ENCODE results near the gene KDELR1.

The KDELR1 gene

DNA sequence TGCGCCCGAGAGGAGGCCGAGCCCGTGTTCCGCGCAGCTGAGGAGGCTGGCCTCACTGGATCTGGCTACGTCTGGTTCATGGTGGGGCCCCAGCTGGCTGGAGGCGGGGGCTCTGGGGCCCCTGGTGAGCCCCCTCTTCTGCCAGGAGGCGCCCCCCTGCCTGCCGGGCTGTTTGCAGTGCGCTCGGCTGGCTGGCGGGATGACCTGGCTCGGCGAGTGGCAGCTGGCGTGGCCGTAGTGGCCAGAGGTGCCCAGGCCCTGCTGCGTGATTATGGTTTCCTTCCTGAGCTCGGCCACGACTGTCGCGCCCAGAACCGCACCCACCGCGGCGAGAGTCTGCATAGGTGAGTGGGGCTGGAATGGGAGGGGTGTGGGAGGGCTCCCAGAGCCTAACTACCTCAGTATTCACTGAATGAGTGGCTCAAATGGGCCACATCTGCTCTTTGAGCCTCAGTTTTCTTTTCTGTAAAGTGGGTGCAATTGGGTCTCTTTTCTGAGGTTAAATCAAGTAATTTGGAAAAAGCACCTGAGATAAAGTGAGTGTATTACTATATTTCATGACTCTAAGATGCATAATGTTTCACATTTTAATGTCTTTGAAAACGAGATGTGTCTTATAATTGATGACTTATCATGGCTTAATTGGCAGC is 13.8 kb upstream of the KDELR1 start:
- Mint-ChIP-seq H3K4me3 (no peak overlapping the region), H3K36me3 (ENCODE audit: low read depth) (no peaks in the 10 kb centered on the region), H3K4me1 (ENCODE audit: low read depth) (peaks cover 13% of the 10 kb centered on the region), H3K27me3 (ENCODE audit: low read depth) (peaks cover 14% of the 10 kb centered on the region), H3K9me3 (no peaks in the 10 kb centered on the region), H3K27ac (no peak overlapping the region)

DNA sequence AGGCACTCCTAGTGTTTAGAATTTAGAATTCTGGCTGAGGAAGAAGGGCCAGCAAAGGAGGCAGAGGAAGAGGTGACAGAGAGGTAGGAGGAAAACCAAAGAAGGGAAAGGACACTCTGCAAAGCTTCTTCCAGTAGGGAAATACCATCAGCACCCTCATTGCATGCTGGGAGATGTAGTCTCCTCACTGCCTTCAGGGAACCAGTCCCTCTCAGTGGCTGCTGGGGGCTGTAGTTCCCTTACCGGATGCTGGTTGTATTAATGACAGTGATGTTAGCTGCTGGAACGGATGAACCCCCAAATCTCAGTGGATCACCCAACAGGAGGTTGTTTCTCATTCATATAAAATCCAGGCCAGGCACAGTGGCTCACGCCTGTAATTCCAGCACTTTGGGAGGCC is 12.3 kb upstream of the KDELR1 start:
- no peak overlapping the region for H3K27ac Mint-ChIP-seq
- H3K27me3 Mint-ChIP-seq (ENCODE audit: low read depth): peaks cover 23% of the 10 kb centered on the region
- no peak overlapping the region for H3K4me3 Mint-ChIP-seq
- peaks cover 4% of the 10 kb centered on the region for H3K9me3 Mint-ChIP-seq
- no peaks in the 10 kb centered on the region for H3K36me3 Mint-ChIP-seq (ENCODE audit: low read depth)
- H3K4me1 Mint-ChIP-seq (ENCODE audit: low read depth): peaks cover 20% of the 10 kb centered on the region

DNA sequence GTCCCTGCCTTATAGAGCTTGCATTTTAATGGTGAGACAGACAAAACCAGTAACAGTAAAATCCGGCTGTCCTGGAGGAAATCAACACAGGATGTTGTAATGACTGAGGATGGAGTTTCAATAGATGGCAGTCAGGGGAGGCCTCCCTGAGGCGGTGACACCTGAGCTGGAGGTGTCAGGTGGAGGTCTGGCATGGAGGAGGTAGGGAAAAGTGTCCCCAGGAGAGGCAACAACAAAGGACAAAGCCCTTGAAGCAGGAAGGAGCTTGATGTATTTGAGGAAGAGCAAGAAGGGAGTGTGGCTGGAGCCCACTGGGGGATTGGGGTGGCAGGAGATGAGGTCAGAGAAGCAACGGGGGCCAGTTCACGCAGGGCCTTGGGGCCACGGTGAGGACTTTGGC is 9.9 kb upstream of the KDELR1 start:
- H3K27ac Mint-ChIP-seq: no peak overlapping the region
- no peak overlapping the region for H3K4me3 Mint-ChIP-seq
- peaks cover 30% of the 10 kb centered on the region for H3K4me1 Mint-ChIP-seq (ENCODE audit: low read depth)
- H3K9me3 Mint-ChIP-seq: peaks cover 4% of the 10 kb centered on the region
- peaks cover 31% of the 10 kb centered on the region for H3K27me3 Mint-ChIP-seq (ENCODE audit: low read depth)
- peaks cover 9% of the 10 kb centered on the region for H3K36me3 Mint-ChIP-seq (ENCODE audit: low read depth)

DNA sequence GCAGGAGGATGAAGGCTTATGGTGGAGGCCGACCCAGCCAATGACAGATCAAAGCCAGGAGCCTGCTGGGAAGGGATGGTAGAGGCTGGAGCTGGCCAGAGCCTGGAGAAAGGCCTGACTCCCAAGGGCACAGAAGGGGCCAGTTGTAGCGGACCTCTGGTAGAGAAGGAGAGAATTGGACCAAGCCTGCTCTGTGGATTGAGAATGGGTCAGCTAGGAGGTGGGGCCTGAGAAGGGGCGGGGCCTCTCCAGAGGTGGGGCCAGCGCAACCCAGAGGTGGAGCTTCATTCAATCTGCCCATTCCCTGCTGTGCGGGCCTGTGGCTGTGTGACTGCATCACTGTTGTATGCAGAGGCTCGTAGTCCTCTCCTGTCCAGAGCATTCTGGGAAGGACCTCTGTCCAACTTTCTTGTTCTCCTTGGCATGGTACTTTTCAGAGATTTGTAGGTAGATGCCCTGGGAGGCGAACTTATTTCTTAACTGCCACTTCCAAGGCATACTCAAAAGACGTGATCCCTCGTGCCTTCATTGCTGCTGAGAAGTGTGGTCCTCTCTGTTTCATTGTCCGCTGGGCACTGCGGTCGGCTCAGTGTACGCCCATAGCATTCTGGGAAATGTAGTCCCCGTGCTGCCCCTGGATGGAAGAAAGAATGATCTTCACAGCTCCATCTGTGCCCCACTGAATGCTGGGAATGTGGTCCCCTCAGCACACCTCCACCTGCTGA is 8.8 kb upstream of the KDELR1 start:
- peaks cover 9% of the 10 kb centered on the region for H3K36me3 Mint-ChIP-seq (ENCODE audit: low read depth)
- H3K9me3 Mint-ChIP-seq: peaks cover 4% of the 10 kb centered on the region
- no peak overlapping the region for H3K4me3 Mint-ChIP-seq
- no peak overlapping the region for H3K27ac Mint-ChIP-seq
- peaks cover 29% of the 10 kb centered on the region for H3K4me1 Mint-ChIP-seq (ENCODE audit: low read depth)
- H3K27me3 Mint-ChIP-seq (ENCODE audit: low read depth): peaks cover 39% of the 10 kb centered on the region

DNA sequence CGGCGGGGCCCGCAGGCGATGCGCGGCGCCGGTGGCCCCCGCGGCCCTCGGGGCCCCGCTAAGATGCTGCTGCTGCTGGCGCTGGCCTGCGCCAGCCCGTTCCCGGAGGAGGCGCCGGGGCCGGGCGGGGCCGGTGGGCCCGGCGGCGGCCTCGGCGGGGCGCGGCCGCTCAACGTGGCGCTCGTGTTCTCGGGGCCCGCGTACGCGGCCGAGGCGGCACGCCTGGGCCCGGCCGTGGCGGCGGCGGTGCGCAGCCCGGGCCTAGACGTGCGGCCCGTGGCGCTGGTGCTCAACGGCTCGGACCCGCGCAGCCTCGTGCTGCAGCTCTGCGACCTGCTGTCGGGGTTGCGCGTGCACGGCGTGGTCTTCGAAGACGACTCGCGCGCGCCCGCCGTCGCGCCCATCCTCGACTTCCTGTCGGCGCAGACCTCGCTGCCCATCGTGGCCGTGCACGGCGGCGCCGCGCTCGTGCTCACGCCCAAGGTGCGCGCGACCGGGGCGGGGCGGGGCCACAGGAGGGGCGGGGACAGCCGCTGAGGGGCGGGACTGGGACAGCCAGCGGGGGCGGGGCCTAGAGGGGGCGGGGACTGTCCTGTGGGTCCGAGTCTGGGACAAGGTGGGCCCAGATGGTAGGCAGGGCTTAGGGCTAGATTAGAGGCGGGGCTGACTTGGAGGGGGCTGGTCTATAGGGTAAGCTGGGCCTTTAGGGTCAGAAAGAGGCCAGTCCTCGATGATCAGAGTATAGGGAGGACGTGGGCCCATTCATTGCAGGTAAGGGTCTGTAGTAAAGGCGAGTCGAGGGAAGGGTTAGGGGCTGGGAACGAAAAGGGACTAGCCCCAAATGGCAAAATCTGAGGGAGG is 7.3 kb upstream of the KDELR1 start:
- peaks cover 9% of the 10 kb centered on the region for H3K36me3 Mint-ChIP-seq (ENCODE audit: low read depth)

DNA sequence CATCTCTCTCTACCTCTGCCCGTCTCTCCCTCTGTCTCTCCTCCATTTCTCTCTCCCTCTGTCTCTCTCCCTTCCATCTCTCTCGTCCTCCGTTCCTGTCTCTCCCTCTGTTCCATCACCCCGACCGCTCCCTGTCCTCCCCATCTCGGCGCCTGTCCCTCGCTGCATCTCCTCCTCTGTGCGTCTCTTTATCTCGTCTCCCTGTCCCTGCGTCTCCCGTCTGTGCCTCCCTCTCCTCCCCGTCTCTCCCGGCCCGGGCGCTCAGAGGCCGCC is 6.7 kb upstream of the KDELR1 start:
- Mint-ChIP-seq H3K36me3 (ENCODE audit: low read depth) (peaks cover 9% of the 10 kb centered on the region), H3K4me3 (peak overlapping the region; percentile 91), H3K27ac (peak overlapping the region; percentile 85), H3K9me3 (peaks cover 4% of the 10 kb centered on the region), H3K27me3 (ENCODE audit: low read depth) (peaks cover 54% of the 10 kb centered on the region), H3K4me1 (ENCODE audit: low read depth) (peaks cover 28% of the 10 kb centered on the region)

More for the DNA sequence above, 7.3 kb upstream of the KDELR1 start:
- peaks cover 53% of the 10 kb centered on the region for H3K27me3 Mint-ChIP-seq (ENCODE audit: low read depth)
- peaks cover 4% of the 10 kb centered on the region for H3K9me3 Mint-ChIP-seq
- H3K4me1 Mint-ChIP-seq (ENCODE audit: low read depth): peaks cover 31% of the 10 kb centered on the region
- peak overlapping the region; percentile 29 for H3K4me3 Mint-ChIP-seq
- H3K27ac Mint-ChIP-seq: peak overlapping the region; percentile 36

DNA sequence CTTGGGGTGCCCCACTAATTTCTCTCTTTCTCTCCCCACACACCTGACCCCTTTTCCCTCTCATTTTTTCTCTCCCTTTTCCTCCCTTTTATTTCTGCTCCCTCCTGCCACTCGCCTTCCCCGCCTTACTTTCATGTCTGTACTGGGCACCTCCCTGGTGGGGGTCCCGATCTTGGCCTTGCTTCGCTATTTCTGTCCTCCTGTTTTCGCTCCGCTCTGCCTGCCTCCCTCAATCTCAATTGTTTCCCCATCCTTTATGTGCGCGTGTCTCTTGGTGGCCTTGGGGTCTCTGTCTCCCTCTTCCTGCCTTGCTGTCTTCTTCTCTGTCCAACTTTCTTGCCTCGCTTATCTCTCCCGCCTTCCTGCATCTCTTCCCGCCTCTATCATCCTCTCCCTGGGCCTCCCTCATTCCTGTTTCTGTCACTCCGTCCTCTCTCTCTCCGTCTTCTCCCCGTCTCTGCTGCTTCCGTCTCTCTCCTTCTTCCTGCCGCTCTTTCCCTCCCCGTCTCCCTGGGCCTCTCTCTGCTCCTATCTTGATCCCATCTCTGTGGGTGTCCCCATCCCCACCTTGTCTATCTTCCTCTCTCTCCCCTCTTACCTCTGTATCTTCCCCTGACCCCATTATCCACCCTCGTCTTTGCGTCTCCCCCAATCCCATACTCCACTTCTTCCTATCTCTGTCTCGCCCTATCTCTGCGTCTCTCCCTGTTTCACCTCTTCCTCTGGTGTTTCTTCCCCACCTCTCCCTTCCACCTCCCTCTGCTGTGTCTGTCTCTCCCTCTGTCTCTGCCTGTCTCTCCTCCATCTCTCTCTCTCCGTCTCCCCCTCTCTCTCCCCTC is 6.1 kb upstream of the KDELR1 start:
- Mint-ChIP-seq H3K27me3 (ENCODE audit: low read depth) (peaks cover 60% of the 10 kb centered on the region), H3K27ac (peak overlapping the region; percentile 85)

DNA sequence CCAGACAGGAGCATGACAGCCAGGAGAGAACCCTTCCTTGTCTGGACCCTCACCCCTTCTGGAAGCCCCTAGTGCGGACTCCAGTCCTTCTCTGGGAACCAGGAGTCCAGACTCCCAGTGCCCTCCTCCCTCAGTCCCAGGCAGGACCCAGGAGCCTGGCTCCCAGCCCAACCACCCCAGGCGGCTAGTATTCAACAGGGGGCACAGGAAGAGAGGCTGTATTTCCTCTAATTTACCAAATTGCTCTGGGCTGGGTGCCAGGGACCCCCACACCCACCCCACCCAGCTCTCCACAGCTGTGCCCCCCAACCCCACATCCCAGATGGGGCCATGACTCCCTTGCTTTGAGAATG is 5.4 kb upstream of the KDELR1 start:
- Mint-ChIP-seq H3K9me3 (peaks cover 4% of the 10 kb centered on the region), H3K4me1 (ENCODE audit: low read depth) (peaks cover 30% of the 10 kb centered on the region), H3K27ac (no peak overlapping the region), H3K4me3 (no peak overlapping the region), H3K36me3 (ENCODE audit: low read depth) (peaks cover 11% of the 10 kb centered on the region), H3K27me3 (ENCODE audit: low read depth) (peaks cover 62% of the 10 kb centered on the region)

More for the DNA sequence above, 6.1 kb upstream of the KDELR1 start:
- H3K36me3 Mint-ChIP-seq (ENCODE audit: low read depth): peaks cover 11% of the 10 kb centered on the region
- peak overlapping the region; percentile 91 for H3K4me3 Mint-ChIP-seq
- peaks cover 4% of the 10 kb centered on the region for H3K9me3 Mint-ChIP-seq
- H3K4me1 Mint-ChIP-seq (ENCODE audit: low read depth): peaks cover 28% of the 10 kb centered on the region

DNA sequence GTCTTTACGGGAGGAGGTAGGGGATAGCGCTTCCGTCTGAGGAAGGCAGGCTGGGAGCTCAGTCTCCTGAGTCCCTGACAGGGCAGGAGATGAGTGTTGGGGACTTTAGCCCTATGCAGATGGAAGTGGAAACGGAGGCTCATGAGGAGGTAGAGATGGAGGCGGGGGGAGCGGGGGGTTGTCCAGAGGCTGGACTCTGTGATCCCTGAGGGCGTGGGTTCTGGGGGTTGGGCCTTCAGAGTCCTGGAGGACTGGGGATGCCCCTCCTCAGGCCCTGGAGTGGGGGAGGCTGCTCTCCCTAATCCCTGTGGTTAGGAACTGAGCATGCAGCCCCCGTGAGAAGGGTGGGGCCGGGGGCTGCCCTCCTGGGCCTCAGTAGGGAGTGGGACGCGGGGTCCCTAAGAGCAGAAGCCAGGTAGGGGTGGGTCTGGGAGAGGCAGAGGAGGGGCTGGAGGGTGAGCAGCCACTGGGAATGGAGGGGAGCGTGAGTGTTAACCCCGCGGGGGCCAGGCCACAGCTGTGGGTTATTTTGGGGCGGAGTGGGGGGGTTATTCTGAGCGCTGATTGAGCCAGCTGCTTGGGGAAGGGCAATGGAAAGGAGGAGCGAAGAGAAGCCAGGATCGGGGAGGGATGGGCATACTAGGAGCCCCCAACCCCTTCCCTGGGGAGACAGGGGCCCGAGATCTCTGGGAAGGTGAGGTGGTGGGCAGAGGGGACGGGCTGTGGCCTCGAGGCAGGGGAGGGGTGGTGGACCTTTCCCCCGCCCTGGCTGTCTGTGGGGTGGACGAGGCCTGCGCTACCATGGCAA is 4.9 kb upstream of the KDELR1 start:
- peaks cover 11% of the 10 kb centered on the region for H3K36me3 Mint-ChIP-seq (ENCODE audit: low read depth)
- peaks cover 66% of the 10 kb centered on the region for H3K27me3 Mint-ChIP-seq (ENCODE audit: low read depth)
- peaks cover 4% of the 10 kb centered on the region for H3K9me3 Mint-ChIP-seq
- H3K4me3 Mint-ChIP-seq: peak overlapping the region; percentile 23
- no peak overlapping the region for H3K27ac Mint-ChIP-seq
- H3K4me1 Mint-ChIP-seq (ENCODE audit: low read depth): peaks cover 31% of the 10 kb centered on the region

DNA sequence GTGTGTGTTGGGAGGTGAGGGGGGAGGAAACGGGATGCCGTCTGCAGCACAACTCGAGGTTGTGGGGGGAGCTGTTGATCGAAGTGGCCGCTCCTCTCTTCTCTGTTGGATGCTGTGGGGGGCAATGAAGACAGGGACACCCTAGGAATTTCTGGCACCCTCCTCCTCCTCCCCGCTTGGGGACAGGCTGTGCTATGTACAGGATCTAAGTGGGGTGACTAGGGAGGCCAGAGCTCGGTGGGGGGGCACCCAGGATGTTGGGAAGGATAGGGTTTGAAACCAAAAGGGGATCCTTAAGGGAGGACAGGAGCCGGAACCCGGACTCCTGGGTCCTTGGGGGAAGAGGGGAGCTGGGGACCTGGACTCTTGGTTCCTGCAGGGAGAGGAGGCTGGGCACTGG is 4.1 kb upstream of the KDELR1 start:
- peaks cover 4% of the 10 kb centered on the region for H3K9me3 Mint-ChIP-seq

DNA sequence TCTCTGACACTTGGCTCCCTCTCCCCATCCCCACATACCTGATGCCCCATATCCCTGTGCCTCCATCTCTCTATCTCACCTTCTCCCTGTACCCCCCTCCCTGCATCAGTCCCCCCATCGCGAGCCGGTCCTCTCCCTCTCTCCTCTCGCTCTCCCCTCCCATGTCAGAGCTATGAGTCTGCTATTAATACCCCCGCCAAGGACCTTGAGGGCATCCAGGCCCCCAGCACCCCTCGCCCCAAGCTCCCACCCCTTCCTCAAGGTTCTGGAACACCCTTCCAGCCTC is 3.8 kb upstream of the KDELR1 start:
- Mint-ChIP-seq H3K4me3 (no peak overlapping the region), H3K27me3 (ENCODE audit: low read depth) (peaks cover 66% of the 10 kb centered on the region), H3K4me1 (ENCODE audit: low read depth) (peaks cover 29% of the 10 kb centered on the region)

More for the DNA sequence above, 4.1 kb upstream of the KDELR1 start:
- Mint-ChIP-seq H3K4me3 (no peak overlapping the region), H3K27me3 (ENCODE audit: low read depth) (peaks cover 66% of the 10 kb centered on the region), H3K36me3 (ENCODE audit: low read depth) (peaks cover 11% of the 10 kb centered on the region), H3K27ac (no peak overlapping the region), H3K4me1 (ENCODE audit: low read depth) (peaks cover 28% of the 10 kb centered on the region)

DNA sequence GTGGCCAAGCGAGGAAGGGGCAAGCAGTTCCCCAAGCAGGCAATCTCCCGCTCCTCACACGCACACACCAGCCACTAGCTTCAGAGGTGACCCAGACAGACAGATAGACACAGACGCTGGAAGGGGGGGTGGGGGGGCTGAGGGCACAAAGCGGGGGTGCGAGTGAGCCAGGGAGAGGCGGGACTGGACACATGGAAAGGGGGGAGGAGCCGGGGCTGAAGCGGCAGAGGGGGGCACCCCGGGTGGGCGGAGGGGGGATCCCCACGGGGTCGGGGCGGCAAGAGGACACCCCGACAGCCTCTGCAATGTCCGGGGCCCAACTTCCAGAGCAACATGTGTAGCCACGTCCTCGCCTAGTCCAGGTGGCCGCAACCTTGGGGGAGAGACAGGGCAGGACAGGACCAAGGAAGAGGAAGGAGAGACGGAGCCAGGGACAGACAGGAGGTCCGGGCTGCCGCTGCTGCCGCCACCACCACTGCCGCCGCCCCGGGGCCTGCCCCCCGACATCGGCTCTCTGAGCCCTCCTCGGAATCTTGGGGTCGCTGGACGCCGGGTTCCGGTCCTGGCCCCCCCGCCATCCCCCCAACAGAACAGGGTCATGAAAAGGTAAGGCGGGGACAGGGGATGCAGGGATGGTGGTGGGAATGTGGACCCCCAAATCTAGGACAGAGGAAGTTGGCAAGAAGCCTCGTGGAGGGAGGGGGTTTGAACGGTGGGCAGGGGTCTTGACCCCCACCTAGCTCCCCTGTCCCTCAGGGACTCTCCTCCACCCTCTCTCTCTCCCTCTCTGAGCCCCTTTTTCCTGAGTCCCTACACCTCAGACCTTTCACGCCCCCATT is 3.2 kb upstream of the KDELR1 start:
- H3K36me3 Mint-ChIP-seq (ENCODE audit: low read depth): peaks cover 11% of the 10 kb centered on the region
- peak overlapping the region; percentile 49 for H3K27ac Mint-ChIP-seq
- H3K9me3 Mint-ChIP-seq: peaks cover 2% of the 10 kb centered on the region
- H3K4me1 Mint-ChIP-seq (ENCODE audit: low read depth): peaks cover 28% of the 10 kb centered on the region
- peaks cover 65% of the 10 kb centered on the region for H3K27me3 Mint-ChIP-seq (ENCODE audit: low read depth)
- no peak overlapping the region for H3K4me3 Mint-ChIP-seq

More for the DNA sequence above, 3.8 kb upstream of the KDELR1 start:
- Mint-ChIP-seq H3K27ac (peak overlapping the region; percentile 49), H3K36me3 (ENCODE audit: low read depth) (peaks cover 11% of the 10 kb centered on the region), H3K9me3 (peaks cover 4% of the 10 kb centered on the region)
